ENCODE measurements around the gene CILP2. TPM values are rescaled to one million over a fixed set of nuclear protein-coding genes. Genes with fewer than 3 reads are reported as not detected.

The CILP2 gene
- polyA plus RNA-seq, 1 experiment = 0.77 TPM

GRCh38 chr19:19523177-19523576 is 14.9 kb upstream of the CILP2 start:
- ChIA-PET POLR2A (no interaction called here), CTCF (interaction anchor here (0.6 to 0.7 kb wide), 2 partner anchors 29 to 381 kb away, joined by 3 read pairs; no protein-coding TSS in a partner anchor)

GRCh38 chr19:19524053-19524452 is 14.0 kb upstream of the CILP2 start:
- no peak for DNase-seq (ENCODE audit: low read depth)
- POLR2A ChIA-PET = no interaction called here
- H3K27me3 ChIP-seq (ENCODE audit: control insufficient read depth, insufficient read depth, low read length) = no peaks in the 10 kb centered on the region
- no peak for TF ChIP-seq CTCF (IDR thresholded peaks at IDR 0.05; ENCODE audit: insufficient read depth, low read depth, low read length)
- H3K36me3 ChIP-seq (ENCODE audit: control insufficient read depth, insufficient read depth, low read length) = peaks cover 24% of the 10 kb centered on the region
- CTCF ChIA-PET = no interaction called here
- H3K4me3 ChIP-seq (ENCODE audit: low read depth, low read length) = no peak overlapping the region

More at GRCh38 chr19:19523177-19523576, 14.9 kb upstream of the CILP2 start:
- no peak for TF ChIP-seq CTCF (IDR thresholded peaks at IDR 0.05; ENCODE audit: insufficient read depth, low read depth, low read length)
- no peak for DNase-seq (ENCODE audit: low read depth)
- H3K36me3 ChIP-seq (ENCODE audit: control insufficient read depth, insufficient read depth, low read length) = peaks cover 23% of the 10 kb centered on the region
- H3K4me3 ChIP-seq (ENCODE audit: low read depth, low read length) = no peak overlapping the region
- H3K27me3 ChIP-seq (ENCODE audit: control insufficient read depth, insufficient read depth, low read length) = no peaks in the 10 kb centered on the region

- H3K27me3 ChIP-seq (ENCODE audit: control insufficient read depth, insufficient read depth, low read length) = no peaks in the 10 kb centered on the region
- DNase-seq (ENCODE audit: low read depth) = no peak
- no peak for TF ChIP-seq CTCF (IDR thresholded peaks at IDR 0.05; ENCODE audit: insufficient read depth, low read depth, low read length)
- POLR2A ChIA-PET = no interaction called here
- H3K4me3 ChIP-seq (ENCODE audit: low read depth, low read length) = no peak overlapping the region
- CTCF ChIA-PET = interaction anchor here (1.6 kb wide), 1 partner anchor 27 kb away, joined by 5 read pairs; no protein-coding TSS in a partner anchor
- peaks cover 17% of the 10 kb centered on the region for H3K36me3 ChIP-seq (ENCODE audit: control insufficient read depth, insufficient read depth, low read length)
Observed at GRCh38 chr19:19525611-19526380, 12.3 kb upstream of the CILP2 start.

- Histone ChIP-seq H3K27me3 (ENCODE audit: control insufficient read depth, insufficient read depth, low read length) (no peaks in the 10 kb centered on the region), H3K4me3 (ENCODE audit: low read depth, low read length) (no peak overlapping the region), H3K36me3 (ENCODE audit: control insufficient read depth, insufficient read depth, low read length) (peaks cover 17% of the 10 kb centered on the region)
- no peak for DNase-seq (ENCODE audit: low read depth)
- no peak for TF ChIP-seq CTCF (IDR thresholded peaks at IDR 0.05; ENCODE audit: insufficient read depth, low read depth, low read length)
- ChIA-PET CTCF (interaction anchor here (1.1 to 7.4 kb wide), 2 partner anchors 26 to 118 kb away, joined by 3 to 103 read pairs; no protein-coding TSS in a partner anchor), POLR2A (no interaction called here)
Observed at GRCh38 chr19:19526581-19527370, 11.3 kb upstream of the CILP2 start.

GRCh38 chr19:19527371-19527656 is 10.8 kb upstream of the CILP2 start:
- POLR2A ChIA-PET = no interaction called here
- TF ChIP-seq CTCF (IDR thresholded peaks at IDR 0.05; ENCODE audit: insufficient read depth, low read depth, low read length) = no peak
- no peak for DNase-seq (ENCODE audit: low read depth)
- H3K36me3 ChIP-seq (ENCODE audit: control insufficient read depth, insufficient read depth, low read length) = peaks cover 17% of the 10 kb centered on the region
- no peaks in the 10 kb centered on the region for H3K27me3 ChIP-seq (ENCODE audit: control insufficient read depth, insufficient read depth, low read length)
- CTCF ChIA-PET = interaction anchor here (1.1 to 7.4 kb wide), 2 partner anchors 25 to 117 kb away, joined by 3 to 103 read pairs; no protein-coding TSS in a partner anchor
- no peak overlapping the region for H3K4me3 ChIP-seq (ENCODE audit: low read depth, low read length)

All from BJ (cell line).